ENCODE data around the gene TASP1.

DNA sequence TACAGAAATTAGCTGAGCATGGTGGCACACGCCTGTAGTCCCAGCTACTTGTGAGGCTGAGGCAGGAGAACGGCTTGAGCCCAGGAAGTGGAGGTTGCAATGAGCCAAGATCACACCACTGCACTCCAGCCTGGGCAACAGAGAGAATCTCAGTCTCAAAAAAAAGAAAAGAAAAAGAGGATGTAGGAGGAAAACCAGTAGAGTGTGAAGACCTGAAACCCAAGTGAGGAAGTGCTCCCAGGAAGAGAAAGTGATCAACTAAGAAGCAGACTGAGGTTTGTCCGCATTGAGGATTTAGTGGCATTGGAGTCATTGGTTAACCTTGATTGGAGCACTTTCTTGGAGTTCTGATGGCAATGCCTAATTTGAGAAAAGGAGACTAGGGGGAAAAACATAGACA, 20.6 kb upstream of the TASP1 start:
- TF ChIP-seq, protein P1, sequence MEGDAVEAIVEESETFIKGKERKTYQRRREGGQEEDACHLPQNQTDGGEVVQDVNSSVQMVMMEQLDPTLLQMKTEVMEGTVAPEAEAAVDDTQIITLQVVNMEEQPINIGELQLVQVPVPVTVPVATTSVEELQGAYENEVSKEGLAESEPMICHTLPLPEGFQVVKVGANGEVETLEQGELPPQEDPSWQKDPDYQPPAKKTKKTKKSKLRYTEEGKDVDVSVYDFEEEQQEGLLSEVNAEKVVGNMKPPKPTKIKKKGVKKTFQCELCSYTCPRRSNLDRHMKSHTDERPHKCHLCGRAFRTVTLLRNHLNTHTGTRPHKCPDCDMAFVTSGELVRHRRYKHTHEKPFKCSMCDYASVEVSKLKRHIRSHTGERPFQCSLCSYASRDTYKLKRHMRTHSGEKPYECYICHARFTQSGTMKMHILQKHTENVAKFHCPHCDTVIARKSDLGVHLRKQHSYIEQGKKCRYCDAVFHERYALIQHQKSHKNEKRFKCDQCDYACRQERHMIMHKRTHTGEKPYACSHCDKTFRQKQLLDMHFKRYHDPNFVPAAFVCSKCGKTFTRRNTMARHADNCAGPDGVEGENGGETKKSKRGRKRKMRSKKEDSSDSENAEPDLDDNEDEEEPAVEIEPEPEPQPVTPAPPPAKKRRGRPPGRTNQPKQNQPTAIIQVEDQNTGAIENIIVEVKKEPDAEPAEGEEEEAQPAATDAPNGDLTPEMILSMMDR (optimal IDR thresholded peaks at IDR 0.05 in 1 of 3, IDR thresholded peaks at IDR 0.05 in 1 of 3, conservative IDR thresholded peaks at IDR 0.05 in 1 of 3; ENCODE audit: extremely low read depth in 1 of 3, insufficient read depth in 2 of 3, low read length in 3 of 3) = no peak
- TF ChIP-seq EZH2 (IDR thresholded peaks at IDR 0.05; ENCODE audit: low read length) = no peak
